ENCODE data around the gene SMG6.

DNA sequence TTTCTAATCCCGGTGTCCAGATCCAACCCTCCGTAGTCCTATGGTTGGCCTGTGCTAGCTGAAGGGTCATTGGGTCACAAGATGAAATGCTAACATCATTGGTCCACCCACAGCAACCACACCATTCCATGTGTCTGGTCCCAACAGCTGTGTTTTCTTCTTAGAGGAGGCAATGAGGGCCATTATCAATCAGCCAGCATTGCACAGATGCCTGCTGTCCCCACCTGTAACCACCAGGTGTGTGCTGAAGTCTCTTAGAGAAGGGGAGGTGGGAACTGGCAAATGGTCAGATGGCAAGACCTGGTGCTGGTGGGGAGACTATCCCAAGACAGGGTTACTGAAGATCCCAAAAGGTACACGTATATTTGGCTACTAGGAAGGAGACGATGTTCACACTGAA is 211.3 kb downstream of the SMG6 start:
- TF ChIP-seq, protein P1, sequence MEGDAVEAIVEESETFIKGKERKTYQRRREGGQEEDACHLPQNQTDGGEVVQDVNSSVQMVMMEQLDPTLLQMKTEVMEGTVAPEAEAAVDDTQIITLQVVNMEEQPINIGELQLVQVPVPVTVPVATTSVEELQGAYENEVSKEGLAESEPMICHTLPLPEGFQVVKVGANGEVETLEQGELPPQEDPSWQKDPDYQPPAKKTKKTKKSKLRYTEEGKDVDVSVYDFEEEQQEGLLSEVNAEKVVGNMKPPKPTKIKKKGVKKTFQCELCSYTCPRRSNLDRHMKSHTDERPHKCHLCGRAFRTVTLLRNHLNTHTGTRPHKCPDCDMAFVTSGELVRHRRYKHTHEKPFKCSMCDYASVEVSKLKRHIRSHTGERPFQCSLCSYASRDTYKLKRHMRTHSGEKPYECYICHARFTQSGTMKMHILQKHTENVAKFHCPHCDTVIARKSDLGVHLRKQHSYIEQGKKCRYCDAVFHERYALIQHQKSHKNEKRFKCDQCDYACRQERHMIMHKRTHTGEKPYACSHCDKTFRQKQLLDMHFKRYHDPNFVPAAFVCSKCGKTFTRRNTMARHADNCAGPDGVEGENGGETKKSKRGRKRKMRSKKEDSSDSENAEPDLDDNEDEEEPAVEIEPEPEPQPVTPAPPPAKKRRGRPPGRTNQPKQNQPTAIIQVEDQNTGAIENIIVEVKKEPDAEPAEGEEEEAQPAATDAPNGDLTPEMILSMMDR (IDR thresholded peaks at IDR 0.05; ENCODE audit: extremely low read depth in 1 of 2, insufficient read depth in 1 of 2, low read depth in 1 of 2, low read length in 2 of 2): no peak
- TF ChIP-seq POLR2AphosphoS5 (IDR thresholded peaks at IDR 0.05; ENCODE audit: insufficient read depth, low read depth, low read length) (no peak), POLR2A (IDR thresholded peaks at IDR 0.05; ENCODE audit: low read depth, low read length) (no peak), EZH2 (IDR thresholded peaks at IDR 0.05; ENCODE audit: borderline replicate concordance, low read depth, low read length, severe bottlenecking) (no peak), GATA2 (IDR thresholded peaks at IDR 0.05; ENCODE audit: insufficient read depth, insufficient read length, low read depth, low read length) (no peak), FOS (IDR thresholded peaks at IDR 0.05; ENCODE audit: borderline replicate concordance, insufficient read depth, low read length) (no peak), JUN (IDR thresholded peaks at IDR 0.05; ENCODE audit: borderline replicate concordance, insufficient read depth, insufficient read length, low read depth) (no peak), MYC (IDR thresholded peaks at IDR 0.05; ENCODE audit: low read depth, low read length) (no peak)
- TF ChIP-seq, protein P2, sequence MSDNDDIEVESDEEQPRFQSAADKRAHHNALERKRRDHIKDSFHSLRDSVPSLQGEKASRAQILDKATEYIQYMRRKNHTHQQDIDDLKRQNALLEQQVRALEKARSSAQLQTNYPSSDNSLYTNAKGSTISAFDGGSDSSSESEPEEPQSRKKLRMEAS (IDR thresholded peaks at IDR 0.05; ENCODE audit: insufficient read depth, insufficient read length): no peak
